Thoracic aorta (tissue), 2 donors: ENCODE results near the gene PTPRN2. TPM values are rescaled to one million over a fixed set of nuclear protein-coding genes. Genes with fewer than 3 reads are reported as not detected.

Source experiments
- ATAC-seq: fragments of 150-250 bp; one replicate; pipeline ENCODE4 v1.8.0; 2017; ENCODE audit warnings: low read depth; ENCODE audit not compliant: insufficient number of reproducible peaks, low FRiP score
- DNase-seq: peaks from one replicate; pipeline ENCODE4 v3.0.0-alpha.2; 2020; ENCODE audit warnings: low spot score
- H3K27ac ChIP-seq, 2 donors: fragments of 200-600 bp; sonication (generic); 1 replicate in 1 of 2; 2 replicates in 1 of 2; pipeline ENCODE4 v1.5.1; 2016; ENCODE audit warnings: mild to moderate bottlenecking in 2 of 2, moderate library complexity in 2 of 2
- H3K27me3 ChIP-seq: fragments of 200-600 bp; sonication (generic); replicated peaks from 2 replicates; pipeline ENCODE4 v1.6.0; 2016; ENCODE audit warnings: mild to moderate bottlenecking; ENCODE audit not compliant: insufficient read depth
- H3K36me3 ChIP-seq: fragments of 200-600 bp; sonication (generic); one replicate; pipeline ENCODE4 v1.5.1; 2016
- H3K4me1 ChIP-seq, 2 donors: fragments of 200-600 bp; sonication (generic); 1 replicate in 1 of 2; 2 replicates in 1 of 2; pipeline versions ENCODE4 v1.5.1 to v1.6.0; 2016; ENCODE audit warnings: low read depth in 2 of 2, mild to moderate bottlenecking in 1 of 2; ENCODE audit not compliant: control insufficient read depth in 1 of 2
- H3K4me3 ChIP-seq: fragments of 200-600 bp; sonication (generic); 2 replicates; pipeline ENCODE4 v1.5.1; 2016; ENCODE audit warnings: mild to moderate bottlenecking
- H3K9me3 ChIP-seq: fragments of 200-600 bp; sonication (generic); 2 replicates; pipeline ENCODE4 v1.5.1; 2016
- CTCF ChIP-seq: fragments of 200-600 bp; sonication (generic); IDR thresholded peaks from one replicate; pipeline ENCODE4 v1.5.1; 2019; ENCODE audit warnings: antibody characterized with exemption
- total RNA-seq, 2 donors: library from RNA; depleted of rRNA; stranded (reverse); fragments of >200 nt; gene quantifications; one replicate each; pipeline versions ENCODE4 v1.1.0 to v1.2.3, GENCODE V29; 2016

Gene PTPRN2
- total RNA-seq, 2 donors from 2014 or later, result 2.2 to 3.1 TPM

GRCh38 chr7:157961731-157962457 lies 625.7 kb downstream of the PTPRN2 start:
- ATAC-seq, result no peak
- no peak for TF ChIP-seq CTCF
- no peaks in the 10 kb centered on the region for H3K27me3 ChIP-seq

GRCh38 chr7:157955348-157955999 lies 632.1 kb downstream of the PTPRN2 start:
- Histone ChIP-seq H3K27me3 (no peaks in the 10 kb centered on the region), H3K4me1 (no peaks in the 10 kb centered on the region)

More at GRCh38 chr7:157961731-157962457, 625.7 kb downstream of the PTPRN2 start:
- H3K27ac ChIP-seq, result no peak overlapping the region
- no peak for DNase-seq
- no peak overlapping the region for H3K4me3 ChIP-seq
- H3K36me3 ChIP-seq, result no peaks in the 10 kb centered on the region
- no peaks in the 10 kb centered on the region for H3K4me1 ChIP-seq
- H3K9me3 ChIP-seq, result no peaks in the 10 kb centered on the region

GRCh38 chr7:157954901-157955300 lies 632.7 kb downstream of the PTPRN2 start:
- no peaks in the 10 kb centered on the region for H3K4me1 ChIP-seq
- H3K9me3 ChIP-seq, result no peaks in the 10 kb centered on the region
- no peaks in the 10 kb centered on the region for H3K36me3 ChIP-seq
- no peaks in the 10 kb centered on the region for H3K27me3 ChIP-seq
- DNase-seq (no peak), ATAC-seq (no peak)
- no peak overlapping the region for H3K27ac ChIP-seq
- no peak overlapping the region for H3K4me3 ChIP-seq
- no peak for TF ChIP-seq CTCF

More at GRCh38 chr7:157955348-157955999, 632.1 kb downstream of the PTPRN2 start:
- Histone ChIP-seq H3K36me3 (no peaks in the 10 kb centered on the region), H3K27ac (no peak overlapping the region), H3K4me3 (no peak overlapping the region), H3K9me3 (no peaks in the 10 kb centered on the region)
- no peak for DNase-seq
- no peak for TF ChIP-seq CTCF
- ATAC-seq, result no peak

GRCh38 chr7:157952841-157953645 lies 634.6 kb downstream of the PTPRN2 start:
- ATAC-seq (no peak), DNase-seq (no peak)

More at GRCh38 chr7:157952841-157953645, 634.6 kb downstream of the PTPRN2 start:
- Histone ChIP-seq H3K27me3 (no peaks in the 10 kb centered on the region), H3K9me3 (no peaks in the 10 kb centered on the region), H3K27ac (no peak overlapping the region), H3K4me3 (no peak overlapping the region), H3K36me3 (no peaks in the 10 kb centered on the region), H3K4me1 (no peaks in the 10 kb centered on the region)
- no peak for TF ChIP-seq CTCF
